Nephron (organoid): ENCODE measurements around the gene GOLGB1.
A peak's percentile ranks its signal among the peaks of the same experiment; 100 is the strongest.
"Not testable (repeated sequence)": the region's sequence is repeated elsewhere in the genome, so short reads cannot be mapped to it uniquely, and the experiment has no call there.

Source experiments
- H3K27ac Mint-ChIP-seq, 3 experiments: 2 replicates each; pipeline ENCODE4 v1.8.0; 2020; ENCODE audit warnings: mixed read lengths in 3 of 3, mild to moderate bottlenecking in 2 of 3, moderate library complexity in 1 of 3
- H3K27me3 Mint-ChIP-seq: 2 replicates; pipeline ENCODE4 v1.8.0; 2021; ENCODE audit warnings: low read depth, mild to moderate bottlenecking, moderate library complexity, mixed read lengths
- H3K36me3 Mint-ChIP-seq: 2 replicates; pipeline ENCODE4 v1.8.0; 2020; ENCODE audit warnings: low read depth, mixed read lengths
- H3K4me1 Mint-ChIP-seq: 2 replicates; pipeline ENCODE4 v1.8.0; 2020; ENCODE audit warnings: mixed read lengths
- H3K4me3 Mint-ChIP-seq, 3 experiments: 2 replicates each; pipeline ENCODE4 v1.8.0; 2020; ENCODE audit warnings: mild to moderate bottlenecking in 3 of 3, mixed read lengths in 3 of 3, moderate library complexity in 2 of 3
- H3K9me3 Mint-ChIP-seq: 2 replicates; pipeline ENCODE4 v1.8.0; 2020; ENCODE audit warnings: mixed read lengths
- CTCF ChIP-seq, 3 experiments: fragments of 200-600 bp; sonication (generic); IDR thresholded peaks; one replicate each; pipeline ENCODE4 v1.5.0; 2021; ENCODE audit warnings: antibody characterized with exemption in 3 of 3; ENCODE audit not compliant: unreplicated experiment in 3 of 3

Gene GOLGB1

GRCh38 chr3:121781611-121782010 lies 32.1 kb upstream of the GOLGB1 start:
- Mint-ChIP-seq H3K36me3 (peaks cover 46% of the 10 kb centered on the region), H3K4me1 (no peaks in the 10 kb centered on the region), H3K27ac (peak overlapping the region; percentile 7 to 47 (median 9)), H3K4me3 (no peak overlapping the region), H3K27me3 (no peaks in the 10 kb centered on the region), H3K9me3 (no peaks in the 10 kb centered on the region)
- TF ChIP-seq CTCF (IDR thresholded peaks at IDR 0.05; ENCODE audit: unreplicated experiment in 3 of 3): no peak

- H3K4me3 Mint-ChIP-seq, H3K27ac Mint-ChIP-seq, H3K4me1 Mint-ChIP-seq, H3K27me3 Mint-ChIP-seq, H3K9me3 Mint-ChIP-seq: not testable (repeated sequence)
- H3K36me3 Mint-ChIP-seq: peaks cover 75% of the 10 kb centered on the region
Observed at GRCh38 chr3:121775095-121775494, 25.6 kb upstream of the GOLGB1 start.

- no peaks in the 10 kb centered on the region for H3K4me1 Mint-ChIP-seq
- no peak for TF ChIP-seq CTCF (IDR thresholded peaks at IDR 0.05; ENCODE audit: unreplicated experiment in 3 of 3)
- H3K27ac Mint-ChIP-seq: no peak overlapping the region
- H3K9me3 Mint-ChIP-seq: no peaks in the 10 kb centered on the region
- no peak overlapping the region for H3K4me3 Mint-ChIP-seq
- no peaks in the 10 kb centered on the region for H3K27me3 Mint-ChIP-seq
- H3K36me3 Mint-ChIP-seq: peaks cover 30% of the 10 kb centered on the region
Observed at GRCh38 chr3:121769246-121769645, 19.7 kb upstream of the GOLGB1 start.

- no peaks in the 10 kb centered on the region for H3K27me3 Mint-ChIP-seq
- H3K27ac Mint-ChIP-seq: no peak overlapping the region
- no peaks in the 10 kb centered on the region for H3K4me1 Mint-ChIP-seq
- H3K36me3 Mint-ChIP-seq: peaks cover 22% of the 10 kb centered on the region
- H3K4me3 Mint-ChIP-seq: no peak overlapping the region
- H3K9me3 Mint-ChIP-seq: no peaks in the 10 kb centered on the region
- TF ChIP-seq CTCF (IDR thresholded peaks at IDR 0.05; ENCODE audit: unreplicated experiment in 3 of 3): no peak
Observed at GRCh38 chr3:121768452-121768851, 18.9 kb upstream of the GOLGB1 start.

- no peaks in the 10 kb centered on the region for H3K9me3 Mint-ChIP-seq
- no peak overlapping the region for H3K4me3 Mint-ChIP-seq
- peaks cover 16% of the 10 kb centered on the region for H3K4me1 Mint-ChIP-seq
- TF ChIP-seq CTCF (IDR thresholded peaks at IDR 0.05; ENCODE audit: unreplicated experiment in 3 of 3): no peak
- H3K36me3 Mint-ChIP-seq: no peaks in the 10 kb centered on the region
- H3K27ac Mint-ChIP-seq: no peak overlapping the region
- H3K27me3 Mint-ChIP-seq: peaks cover 15% of the 10 kb centered on the region
Observed at GRCh38 chr3:121759541-121760202, 10.1 kb upstream of the GOLGB1 start.

DNA sequence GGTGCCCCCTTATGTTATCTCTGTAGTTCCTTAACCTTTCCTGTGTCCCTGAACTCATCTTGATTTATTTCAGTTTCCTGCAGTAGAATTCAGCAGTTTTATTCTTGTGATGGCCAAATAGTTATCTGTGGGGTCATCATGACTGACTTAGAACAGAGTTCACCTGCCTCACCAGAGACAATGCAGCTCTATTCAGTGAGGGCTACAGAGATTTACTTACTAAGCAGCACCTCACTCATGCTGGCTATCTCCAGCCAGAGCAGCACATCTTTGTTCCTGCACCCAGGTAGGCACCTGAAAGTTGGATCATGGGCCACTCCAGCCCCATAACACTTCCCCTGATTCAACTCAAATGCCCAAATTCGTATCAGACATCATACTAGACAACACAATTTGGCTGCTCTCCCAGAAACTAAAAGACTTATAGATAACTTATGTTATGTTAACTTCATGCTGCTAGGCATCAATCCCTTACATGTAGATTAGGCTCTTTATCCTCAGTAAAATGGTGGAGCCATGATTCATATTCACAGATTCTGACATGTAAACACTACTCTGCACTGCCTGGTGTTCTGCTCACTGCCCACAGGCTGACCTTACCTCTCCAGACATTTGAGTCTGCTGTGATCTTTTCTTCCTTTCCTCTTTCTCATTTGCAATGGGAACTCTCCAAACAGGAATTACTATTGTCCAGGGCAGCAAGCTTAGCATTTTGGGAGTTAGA lies 9.3 kb upstream of the GOLGB1 start:
- peaks cover 16% of the 10 kb centered on the region for H3K4me1 Mint-ChIP-seq
- no peak overlapping the region for H3K4me3 Mint-ChIP-seq
- H3K9me3 Mint-ChIP-seq: no peaks in the 10 kb centered on the region
- H3K36me3 Mint-ChIP-seq: no peaks in the 10 kb centered on the region
- peaks cover 21% of the 10 kb centered on the region for H3K27me3 Mint-ChIP-seq
- no peak overlapping the region for H3K27ac Mint-ChIP-seq
- TF ChIP-seq CTCF (IDR thresholded peaks at IDR 0.05; ENCODE audit: unreplicated experiment in 3 of 3): no peak
